NCI-H1417 (cell line): ENCODE measurements around the gene NDE1.
A peak's percentile ranks its signal among the peaks of the same experiment; 100 is the strongest.
"Not testable (repeated sequence)": the region's sequence is repeated elsewhere in the genome, so short reads cannot be mapped to it uniquely, and the experiment has no call there.

Experiments used
- DNase-seq, 3 experiments: peaks; one replicate each; lab custom pipeline; 2025; lab: John Stamatoyannopoulos, UW

The NDE1 gene

GRCh38 chr16:15650698-15651171 is 690 bp downstream of the NDE1 start:
- DNase-seq: peak in 2 of 3 experiments; percentile 21 to 32

- DNase-seq: no peak
Observed at GRCh38 chr16:15652293-15653001, 2.4 kb downstream of the NDE1 start.

- peak in 1 of 3 experiments; percentile 12 for DNase-seq
Observed at GRCh38 chr16:15653227-15653626, 3.2 kb downstream of the NDE1 start.

GRCh38 chr16:15654591-15654990 is 4.5 kb downstream of the NDE1 start:
- DNase-seq: no peak

GRCh38 chr16:15655561-15655960 is 5.5 kb downstream of the NDE1 start:
- not testable (repeated sequence) for DNase-seq

GRCh38 chr16:15658149-15658548 is 8.1 kb downstream of the NDE1 start:
- no peak for DNase-seq

- DNase-seq: no peak
Observed at GRCh38 chr16:15658556-15658955, 8.5 kb downstream of the NDE1 start.

- DNase-seq: no peak
Observed at GRCh38 chr16:15660203-15660601, 10.2 kb downstream of the NDE1 start.

- DNase-seq: no peak
Observed at GRCh38 chr16:15665107-15665506, 15.1 kb downstream of the NDE1 start.

- no peak for DNase-seq
Observed at GRCh38 chr16:15667091-15667742, 17.2 kb downstream of the NDE1 start.

- DNase-seq: no peak
Observed at GRCh38 chr16:15671530-15672117, 21.6 kb downstream of the NDE1 start.

- DNase-seq: not testable (repeated sequence)
Observed at GRCh38 chr16:15672127-15672513, 22.1 kb downstream of the NDE1 start.

- peak in 2 of 3 experiments; percentile 43 to 57 for DNase-seq
Observed at GRCh38 chr16:15672514-15673167, 22.6 kb downstream of the NDE1 start.

GRCh38 chr16:15674571-15674970 is 24.5 kb downstream of the NDE1 start:
- DNase-seq: no peak

GRCh38 chr16:15676506-15676905 is 26.5 kb downstream of the NDE1 start:
- DNase-seq: no peak

- no peak for DNase-seq
Observed at GRCh38 chr16:15677447-15677846, 27.4 kb downstream of the NDE1 start.

- DNase-seq: no peak
Observed at GRCh38 chr16:15682105-15682570, 32.1 kb downstream of the NDE1 start.

GRCh38 chr16:15686287-15686686 is 36.2 kb downstream of the NDE1 start:
- DNase-seq: no peak

GRCh38 chr16:15689290-15689689 is 39.2 kb downstream of the NDE1 start:
- no peak for DNase-seq

GRCh38 chr16:15690296-15690695 is 40.3 kb downstream of the NDE1 start:
- no peak for DNase-seq

GRCh38 chr16:15691046-15691445 is 41.0 kb downstream of the NDE1 start:
- no peak for DNase-seq

GRCh38 chr16:15692508-15692907 is 42.5 kb downstream of the NDE1 start:
- DNase-seq: not testable (repeated sequence)
